Nephron (organoid): ENCODE measurements around the gene ADCY10.

Experiments
- H3K27ac Mint-ChIP-seq, 3 experiments: 2 replicates each; pipeline ENCODE4 v1.8.0; 2020; ENCODE audit warnings: mixed read lengths in 3 of 3, mild to moderate bottlenecking in 2 of 3, moderate library complexity in 1 of 3
- H3K27me3 Mint-ChIP-seq: 2 replicates; pipeline ENCODE4 v1.8.0; 2021; ENCODE audit warnings: low read depth, mild to moderate bottlenecking, moderate library complexity, mixed read lengths
- H3K36me3 Mint-ChIP-seq: 2 replicates; pipeline ENCODE4 v1.8.0; 2020; ENCODE audit warnings: low read depth, mixed read lengths
- H3K4me1 Mint-ChIP-seq: 2 replicates; pipeline ENCODE4 v1.8.0; 2020; ENCODE audit warnings: mixed read lengths
- H3K4me3 Mint-ChIP-seq, 3 experiments: 2 replicates each; pipeline ENCODE4 v1.8.0; 2020; ENCODE audit warnings: mild to moderate bottlenecking in 3 of 3, mixed read lengths in 3 of 3, moderate library complexity in 2 of 3
- H3K9me3 Mint-ChIP-seq: 2 replicates; pipeline ENCODE4 v1.8.0; 2020; ENCODE audit warnings: mixed read lengths
- CTCF ChIP-seq, 3 experiments: fragments of 200-600 bp; sonication (generic); IDR thresholded peaks; one replicate each; pipeline ENCODE4 v1.5.0; 2021; ENCODE audit warnings: antibody characterized with exemption in 3 of 3; ENCODE audit not compliant: unreplicated experiment in 3 of 3

ADCY10 gene

DNA sequence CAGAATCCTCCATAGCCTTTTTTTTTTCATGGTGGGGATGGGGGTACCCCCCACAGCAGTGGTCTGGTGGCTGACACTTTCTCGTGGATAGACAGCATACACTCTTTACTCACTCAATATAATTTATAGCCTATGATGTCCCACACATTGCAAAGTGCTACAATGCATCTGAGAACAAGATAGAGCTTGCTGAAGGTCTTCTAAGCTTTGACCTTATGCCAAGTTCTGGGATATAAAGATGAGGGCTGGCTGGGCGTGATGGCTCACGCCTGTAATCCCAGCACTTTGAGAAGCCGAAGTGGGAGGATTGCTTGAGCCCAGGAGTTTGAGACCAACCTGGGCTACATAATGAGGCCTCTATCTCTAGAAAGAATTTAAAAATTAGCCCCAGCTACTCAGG, 114.2 kb downstream of the ADCY10 start:
- peak overlapping the region; percentile 40 to 93 (median 57) for H3K27ac Mint-ChIP-seq
- peaks cover 20% of the 10 kb centered on the region for H3K4me1 Mint-ChIP-seq
- peaks cover 28% of the 10 kb centered on the region for H3K36me3 Mint-ChIP-seq
- no peak overlapping the region for H3K4me3 Mint-ChIP-seq
- no peaks in the 10 kb centered on the region for H3K27me3 Mint-ChIP-seq
- peaks cover 7% of the 10 kb centered on the region for H3K9me3 Mint-ChIP-seq
- no peak for TF ChIP-seq CTCF (IDR thresholded peaks at IDR 0.05; ENCODE audit: unreplicated experiment in 3 of 3)

- TF ChIP-seq CTCF (IDR thresholded peaks at IDR 0.05; ENCODE audit: unreplicated experiment in 3 of 3): no peak
- peaks cover 6% of the 10 kb centered on the region for H3K9me3 Mint-ChIP-seq
- peak overlapping the region; percentile 92 to 95 (median 93) for H3K27ac Mint-ChIP-seq
- H3K36me3 Mint-ChIP-seq: peaks cover 30% of the 10 kb centered on the region
- peaks cover 20% of the 10 kb centered on the region for H3K4me1 Mint-ChIP-seq
- H3K4me3 Mint-ChIP-seq: no peak overlapping the region
- H3K27me3 Mint-ChIP-seq: no peaks in the 10 kb centered on the region
Measured at GRCh38 chr1:167798952-167799351, 115.0 kb downstream of the ADCY10 start.

GRCh38 chr1:167797015-167797414, 116.9 kb downstream of the ADCY10 start:
- H3K27ac Mint-ChIP-seq: peak overlapping the region; percentile 72 to 82 (median 81)

GRCh38 chr1:167795810-167796740, 117.9 kb downstream of the ADCY10 start:
- Mint-ChIP-seq H3K27ac (peak overlapping the region; percentile 51 to 81 (median 78)), H3K4me1 (peaks cover 29% of the 10 kb centered on the region), H3K9me3 (no peaks in the 10 kb centered on the region), H3K36me3 (peaks cover 31% of the 10 kb centered on the region), H3K4me3 (no peak overlapping the region), H3K27me3 (no peaks in the 10 kb centered on the region)
- TF ChIP-seq CTCF (IDR thresholded peaks at IDR 0.05; ENCODE audit: unreplicated experiment in 3 of 3): no peak

More at GRCh38 chr1:167797015-167797414, 116.9 kb downstream of the ADCY10 start:
- no peaks in the 10 kb centered on the region for H3K27me3 Mint-ChIP-seq
- no peak overlapping the region for H3K4me3 Mint-ChIP-seq
- peaks cover 2% of the 10 kb centered on the region for H3K9me3 Mint-ChIP-seq
- peaks cover 30% of the 10 kb centered on the region for H3K36me3 Mint-ChIP-seq
- no peak for TF ChIP-seq CTCF (IDR thresholded peaks at IDR 0.05; ENCODE audit: unreplicated experiment in 3 of 3)
- peaks cover 22% of the 10 kb centered on the region for H3K4me1 Mint-ChIP-seq

GRCh38 chr1:167794043-167794442, 119.9 kb downstream of the ADCY10 start:
- peaks cover 44% of the 10 kb centered on the region for H3K36me3 Mint-ChIP-seq
- no peaks in the 10 kb centered on the region for H3K9me3 Mint-ChIP-seq
- no peak for TF ChIP-seq CTCF (IDR thresholded peaks at IDR 0.05; ENCODE audit: unreplicated experiment in 3 of 3)
- H3K4me1 Mint-ChIP-seq: peaks cover 29% of the 10 kb centered on the region
- no peak overlapping the region for H3K4me3 Mint-ChIP-seq
- no peaks in the 10 kb centered on the region for H3K27me3 Mint-ChIP-seq
- H3K27ac Mint-ChIP-seq: no peak overlapping the region
